Ectodermal cell (in vitro differentiated cells): Measurements from ENCODE around the gene DDX42.
A peak's percentile ranks its signal among the peaks of the same experiment; 100 is the strongest.
"Not testable (repeated sequence)": the region's sequence is repeated elsewhere in the genome, so short reads cannot be mapped to it uniquely, and the experiment has no call there.

Experiments used
- H3K27ac ChIP-seq: 2 replicates; pipeline ENCODE4 v1.7.0; 2013; ENCODE audit warnings: mild to moderate bottlenecking, low read depth, low read length; ENCODE audit not compliant: insufficient read depth, poor library complexity, severe bottlenecking
- H3K27me3 ChIP-seq: 2 replicates; pipeline ENCODE4 v1.7.0; 2013; ENCODE audit warnings: mild to moderate bottlenecking, low read length; ENCODE audit not compliant: insufficient read depth, control insufficient read depth, poor library complexity, severe bottlenecking
- H3K36me3 ChIP-seq: one replicate; pipeline ENCODE4 v1.7.0; 2013; ENCODE audit warnings: low read length; ENCODE audit not compliant: control insufficient read depth, insufficient read depth
- H3K4me1 ChIP-seq: one replicate; pipeline ENCODE4 v1.7.0; 2013; ENCODE audit warnings: low read length; ENCODE audit not compliant: control insufficient read depth, insufficient read depth
- H3K4me3 ChIP-seq: 2 replicates; pipeline ENCODE4 v1.7.0; 2013; ENCODE audit warnings: low read depth, low read length, control low read depth; ENCODE audit not compliant: insufficient read depth
- H3K9me3 ChIP-seq: 2 replicates; pipeline ENCODE4 v1.7.0; 2013; ENCODE audit warnings: mild to moderate bottlenecking, low read length, moderate library complexity; ENCODE audit not compliant: control insufficient read depth
- whole genome bisulfite sequencing, 2 experiments: methylation state at CpG; one replicate each; pipeline ENCODE4 v1.1.7; 2013; ENCODE audit warnings: missing lambda C conversion rate in 2 of 2; 5-methylcytosine and 5-hydroxymethylcytosine counted together

DDX42 gene

DNA sequence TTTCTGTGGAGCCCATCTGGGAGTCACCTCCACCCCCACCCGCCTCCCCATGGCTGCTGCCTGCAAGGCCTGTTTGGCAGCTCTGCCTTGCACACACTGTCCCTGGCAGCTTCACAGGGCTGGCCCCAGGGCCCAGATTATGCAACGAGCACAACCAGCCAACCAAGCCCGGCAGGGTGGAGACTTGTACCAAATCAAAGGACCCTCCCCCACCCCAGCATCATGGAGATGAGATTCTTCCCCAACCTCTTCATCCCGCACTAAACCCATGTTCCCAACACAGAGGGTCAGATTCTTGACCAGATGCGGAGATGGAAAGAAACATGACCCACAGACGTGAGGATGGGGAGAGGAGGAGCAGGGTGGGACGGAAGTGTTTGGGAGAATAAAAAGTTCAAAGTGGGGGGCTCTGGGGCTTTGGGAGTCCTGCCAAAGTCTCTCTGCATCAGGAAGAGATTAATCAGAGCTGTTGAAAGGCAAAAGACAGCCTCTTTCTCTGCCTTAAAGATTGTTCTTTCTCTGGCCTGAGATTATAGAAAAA lies 64.7 kb downstream of the DDX42 start:
- Histone ChIP-seq H3K36me3 (peaks cover 12% of the 10 kb centered on the region), H3K9me3 (no peaks in the 10 kb centered on the region), H3K4me3 (no peak overlapping the region), H3K27me3 (no peaks in the 10 kb centered on the region), H3K4me1 (peaks cover 26% of the 10 kb centered on the region), H3K27ac (peak overlapping the region; percentile 48)
- 67% methylated on average over 7 of the region's 7 CpGs for WGBS, 2 experiments

DNA sequence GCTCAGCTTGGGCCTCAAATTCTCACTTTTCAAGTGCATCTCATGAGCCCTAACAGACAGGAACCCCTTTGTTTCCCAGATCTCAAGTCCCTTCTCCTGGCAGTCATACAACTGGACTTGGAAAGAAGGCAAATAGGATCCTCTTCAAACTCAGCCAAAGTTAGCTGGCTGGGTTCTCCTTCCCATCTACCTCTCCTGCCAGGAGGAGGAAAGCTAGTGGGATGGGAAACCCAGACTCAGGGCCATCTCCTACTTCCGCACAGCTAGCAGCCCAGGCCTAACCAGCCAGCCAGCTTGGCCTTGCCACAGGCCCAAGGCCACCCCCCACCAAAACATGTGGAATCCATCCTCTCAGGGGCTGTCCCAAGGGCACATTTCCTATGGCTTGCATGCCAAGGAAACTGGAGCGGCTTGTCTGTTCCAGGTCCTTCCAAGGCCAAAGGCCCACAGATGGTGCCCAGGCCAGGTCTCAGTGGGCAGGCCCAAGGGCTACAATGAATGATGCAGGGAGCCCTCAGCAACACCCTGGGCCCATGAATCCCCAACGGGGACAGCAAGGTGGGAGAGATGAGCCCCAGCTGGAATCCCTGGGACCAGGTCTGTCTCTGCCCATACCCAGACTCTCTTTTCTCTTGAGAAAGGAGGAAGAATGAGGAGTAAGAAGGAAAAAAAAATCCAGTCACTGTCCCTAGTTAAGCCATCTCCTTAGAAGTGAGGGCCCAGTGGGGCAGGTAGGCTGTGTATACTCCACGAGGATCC lies 66.8 kb downstream of the DDX42 start:
- H3K9me3 ChIP-seq: no peaks in the 10 kb centered on the region
- H3K4me3 ChIP-seq: peak overlapping the region; percentile 80
- H3K4me1 ChIP-seq: peaks cover 26% of the 10 kb centered on the region
- peaks cover 1% of the 10 kb centered on the region for H3K36me3 ChIP-seq
- H3K27ac ChIP-seq: no peak overlapping the region
- peaks cover 16% of the 10 kb centered on the region for H3K27me3 ChIP-seq
- WGBS, 2 experiments: 92% methylated on average over 4 of the region's 4 CpGs

DNA sequence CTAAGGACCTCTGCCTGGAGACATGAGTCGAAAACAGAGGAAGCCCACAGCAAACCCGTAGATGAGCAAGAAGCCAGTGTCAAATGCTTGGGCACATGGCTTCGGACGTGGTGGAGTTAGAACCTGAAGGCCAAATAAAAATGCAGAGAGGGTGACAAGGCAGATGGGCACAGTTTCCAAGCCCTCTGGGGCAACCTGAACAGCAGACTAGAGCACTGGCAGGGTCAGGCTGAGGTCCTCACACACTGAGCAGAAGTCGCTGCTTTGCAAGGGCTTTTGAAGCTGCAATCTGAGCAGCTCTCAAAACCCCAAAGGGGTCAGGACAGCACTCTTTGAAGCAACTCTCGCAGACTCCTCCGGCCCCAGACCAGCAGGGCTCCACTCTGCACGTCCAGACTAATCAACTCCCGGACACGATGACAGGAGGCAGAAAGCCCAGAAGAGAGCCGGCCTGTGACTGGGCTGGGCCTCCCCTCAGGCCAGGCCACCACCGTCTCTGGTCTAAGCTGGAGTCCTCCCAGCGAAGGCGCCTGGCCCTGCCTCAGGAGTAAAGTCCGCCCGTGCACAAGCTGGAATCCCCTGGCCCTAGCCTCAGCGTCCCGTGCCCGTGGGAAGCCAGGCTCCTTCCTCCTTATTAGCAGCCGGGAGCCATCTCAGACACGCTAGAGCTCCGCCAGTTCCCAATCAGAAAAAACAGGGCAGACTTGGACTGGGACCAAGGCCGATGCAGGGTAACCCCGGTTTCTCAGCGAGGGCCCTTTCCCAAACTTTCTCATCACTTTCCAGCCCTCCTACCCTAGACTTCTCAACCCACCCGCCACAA lies 67.6 kb downstream of the DDX42 start:
- Histone ChIP-seq H3K27me3 (peaks cover 21% of the 10 kb centered on the region), H3K4me3 (peak overlapping the region; percentile 80), H3K36me3 (no peaks in the 10 kb centered on the region), H3K27ac (no peak overlapping the region), H3K9me3 (no peaks in the 10 kb centered on the region), H3K4me1 (peaks cover 26% of the 10 kb centered on the region)
- WGBS, 2 experiments: 15% methylated on average over 26 of the region's 26 CpGs

DNA sequence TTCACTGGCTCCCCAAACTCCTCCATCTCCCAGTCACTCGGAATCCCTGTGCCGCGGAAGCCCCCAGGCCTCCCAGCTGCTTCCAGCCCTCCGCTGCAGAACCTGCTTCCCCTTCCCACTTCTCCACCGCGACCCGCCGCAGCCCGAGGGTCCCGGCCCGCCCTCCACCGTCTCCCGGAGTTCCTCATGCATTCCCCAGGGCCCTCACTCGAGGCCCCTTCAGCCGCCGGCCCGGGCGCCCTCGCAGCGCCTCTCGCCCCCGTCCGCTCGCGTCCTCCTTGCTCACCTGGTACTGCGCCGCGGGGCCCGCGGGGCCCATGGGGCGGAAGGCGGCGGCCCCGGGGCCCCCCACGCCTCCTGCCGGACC lies 68.2 kb downstream of the DDX42 start:
- Histone ChIP-seq H3K36me3 (no peaks in the 10 kb centered on the region), H3K27ac (peak overlapping the region; percentile 28), H3K4me1 (peaks cover 26% of the 10 kb centered on the region), H3K4me3 (peak overlapping the region; percentile 80), H3K27me3 (peaks cover 25% of the 10 kb centered on the region), H3K9me3 (no peaks in the 10 kb centered on the region)
- WGBS, 2 experiments: 0 to 1% methylated on average over 36 of the region's 36 CpGs

DNA sequence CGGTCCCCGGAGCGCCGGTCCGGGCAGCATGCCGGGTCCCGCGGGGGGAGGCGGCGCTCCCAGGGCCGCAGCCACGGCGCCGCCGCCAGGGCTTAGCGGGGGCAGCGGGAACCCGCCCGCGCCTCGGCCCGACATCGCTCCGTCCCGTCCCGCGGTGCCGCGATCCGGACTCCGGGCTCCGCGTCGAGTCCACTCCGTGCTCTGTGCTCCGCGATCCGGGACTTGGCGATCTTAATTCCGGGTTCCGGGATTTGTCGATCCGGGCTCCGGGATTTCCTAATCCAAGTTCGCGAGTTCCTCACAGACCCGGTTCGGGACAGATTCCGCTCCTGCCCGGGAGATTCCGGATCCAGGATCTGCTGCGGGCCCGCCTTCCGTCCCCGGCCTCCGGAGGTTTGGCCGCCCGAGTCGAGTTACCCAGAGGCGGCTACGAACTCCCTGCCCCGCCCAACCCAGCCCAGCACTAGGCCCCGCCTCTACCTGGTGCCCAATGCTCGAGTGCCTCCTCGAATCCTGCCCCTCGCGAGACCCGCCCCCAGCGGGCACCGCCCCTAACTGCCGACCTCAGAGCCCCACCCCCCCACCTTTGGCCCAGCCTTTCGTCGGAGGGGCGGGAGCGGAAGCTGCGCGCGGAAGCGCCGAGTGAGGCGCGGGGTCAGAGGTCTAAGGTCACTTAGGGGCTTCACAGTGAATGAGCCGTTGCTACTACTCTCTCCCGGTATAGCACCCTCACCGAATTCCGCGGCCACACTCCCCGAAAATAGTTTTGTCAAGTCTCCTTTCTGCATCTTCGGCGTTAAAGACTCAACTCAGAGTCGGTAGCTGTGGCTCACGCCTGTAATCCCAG lies 68.8 kb downstream of the DDX42 start, which contains the start of gene SMARCD2:
SMARCD2 (minus strand) TSS at position 146 of the 847 bp plus-strand sequence; CDS start at position 135, 11 bp downstream.
- Histone ChIP-seq H3K27me3 (peaks cover 28% of the 10 kb centered on the region), H3K27ac (peak within 1 kb of the TSS; percentile 45), H3K36me3 (no peaks in the 10 kb centered on the region), H3K9me3 (no peaks in the 10 kb centered on the region), H3K4me3 (peak within 1 kb of the TSS; percentile 80), H3K4me1 (peaks cover 26% of the 10 kb centered on the region)
- WGBS, 2 experiments: 1 to 2% methylated on average over 92 of the region's 92 CpGs

DNA sequence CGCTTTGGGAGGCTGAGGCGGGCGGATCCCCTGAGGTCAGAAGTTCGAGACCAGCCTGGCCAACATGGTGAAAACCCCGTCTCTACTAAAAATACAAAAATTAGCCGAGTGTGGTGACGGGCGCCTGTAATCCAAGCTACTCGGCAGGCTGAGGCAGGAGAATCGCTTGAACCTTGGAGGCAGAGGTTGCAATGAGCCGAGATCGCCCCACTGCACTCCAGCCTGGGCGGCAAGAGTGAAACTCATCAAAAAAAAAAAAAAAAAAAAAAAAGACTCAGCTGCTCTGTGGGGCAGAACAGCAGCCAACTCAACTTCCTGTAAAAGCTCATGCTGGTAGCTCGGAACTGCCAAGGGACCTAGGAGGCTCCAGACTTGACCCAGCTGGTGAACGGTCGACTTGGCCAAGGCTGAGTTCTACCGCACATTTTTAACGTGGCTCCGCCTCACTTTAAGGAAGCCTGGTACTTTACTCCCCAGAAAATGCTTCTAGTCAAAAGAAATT lies 69.5 kb downstream of the DDX42 start:
- not testable (repeated sequence) for H3K36me3 ChIP-seq, H3K9me3 ChIP-seq
- Histone ChIP-seq H3K27me3 (peaks cover 35% of the 10 kb centered on the region), H3K27ac (peak overlapping the region; percentile 45), H3K4me1 (peaks cover 23% of the 10 kb centered on the region), H3K4me3 (peak overlapping the region; percentile 46)
- 72 to 73% methylated on average over 19 of the region's 19 CpGs for WGBS, 2 experiments

DNA sequence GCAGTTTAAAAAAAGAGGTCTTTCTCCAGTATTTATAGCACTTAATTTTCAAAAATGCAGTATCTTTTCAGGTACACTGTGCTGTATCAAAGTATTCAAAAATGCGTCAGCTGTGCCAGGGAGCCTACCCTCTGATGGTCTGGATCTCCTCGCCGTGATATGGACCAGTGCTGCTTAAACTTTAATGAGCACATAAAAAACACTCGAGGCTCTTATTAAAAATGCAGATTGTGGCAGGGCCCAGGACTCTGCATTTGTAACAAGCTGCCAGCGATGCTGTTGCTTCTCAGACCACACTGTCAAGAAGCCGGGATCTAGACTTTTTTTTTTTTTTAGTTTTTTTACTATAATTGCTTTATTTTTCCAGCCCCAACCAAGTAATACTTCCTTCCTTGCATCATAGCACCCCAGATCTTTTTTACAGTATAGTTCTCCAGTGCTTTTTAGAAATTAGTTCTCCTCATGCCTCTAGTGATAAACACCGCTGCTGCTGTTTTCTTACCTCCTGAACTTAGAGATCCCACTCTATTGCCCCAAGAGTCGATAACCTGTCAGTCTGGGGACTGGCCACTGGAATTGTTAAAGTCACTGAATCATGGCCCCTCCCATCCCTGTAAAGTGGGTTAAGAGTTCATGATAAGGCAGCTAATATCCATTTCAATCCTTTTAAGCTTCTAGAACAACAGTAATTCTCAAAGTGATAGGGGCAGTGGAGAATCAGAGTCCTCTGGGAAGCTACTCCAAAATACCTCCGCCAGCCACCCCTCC lies 70.1 kb downstream of the DDX42 start:
- 94 to 95% methylated on average over 8 to 9 of the region's 9 CpGs for WGBS, 2 experiments
- Histone ChIP-seq H3K27me3 (peaks cover 41% of the 10 kb centered on the region), H3K27ac (no peak overlapping the region), H3K36me3 (no peaks in the 10 kb centered on the region), H3K4me3 (no peak overlapping the region), H3K4me1 (peaks cover 16% of the 10 kb centered on the region), H3K9me3 (no peaks in the 10 kb centered on the region)

DNA sequence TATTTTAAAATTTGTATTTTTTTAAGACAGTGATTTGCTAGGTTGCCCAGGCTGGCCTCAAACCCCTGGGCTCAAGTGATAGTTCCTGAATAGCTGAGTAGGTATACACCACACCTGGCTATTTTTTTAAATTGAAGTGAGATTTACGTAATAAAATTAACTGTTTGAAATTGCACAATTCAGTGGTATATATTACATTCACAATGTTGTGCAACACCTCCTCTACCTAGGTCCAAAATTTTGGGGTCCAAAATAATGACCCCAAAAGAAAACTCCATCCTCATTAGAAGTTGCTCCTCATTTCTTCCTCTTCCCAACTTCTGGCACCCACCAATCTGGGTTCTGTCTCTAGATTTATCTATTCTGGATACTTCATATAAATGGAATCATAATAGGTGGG lies 71.5 kb downstream of the DDX42 start:
- Histone ChIP-seq H3K4me1 (peaks cover 9% of the 10 kb centered on the region), H3K27me3 (peaks cover 45% of the 10 kb centered on the region), H3K4me3 (no peak overlapping the region), H3K36me3 (no peaks in the 10 kb centered on the region), H3K27ac (no peak overlapping the region), H3K9me3 (no peaks in the 10 kb centered on the region)
- no CpG with 5 or more reads among the region's 1 CpG for WGBS, 2 experiments

DNA sequence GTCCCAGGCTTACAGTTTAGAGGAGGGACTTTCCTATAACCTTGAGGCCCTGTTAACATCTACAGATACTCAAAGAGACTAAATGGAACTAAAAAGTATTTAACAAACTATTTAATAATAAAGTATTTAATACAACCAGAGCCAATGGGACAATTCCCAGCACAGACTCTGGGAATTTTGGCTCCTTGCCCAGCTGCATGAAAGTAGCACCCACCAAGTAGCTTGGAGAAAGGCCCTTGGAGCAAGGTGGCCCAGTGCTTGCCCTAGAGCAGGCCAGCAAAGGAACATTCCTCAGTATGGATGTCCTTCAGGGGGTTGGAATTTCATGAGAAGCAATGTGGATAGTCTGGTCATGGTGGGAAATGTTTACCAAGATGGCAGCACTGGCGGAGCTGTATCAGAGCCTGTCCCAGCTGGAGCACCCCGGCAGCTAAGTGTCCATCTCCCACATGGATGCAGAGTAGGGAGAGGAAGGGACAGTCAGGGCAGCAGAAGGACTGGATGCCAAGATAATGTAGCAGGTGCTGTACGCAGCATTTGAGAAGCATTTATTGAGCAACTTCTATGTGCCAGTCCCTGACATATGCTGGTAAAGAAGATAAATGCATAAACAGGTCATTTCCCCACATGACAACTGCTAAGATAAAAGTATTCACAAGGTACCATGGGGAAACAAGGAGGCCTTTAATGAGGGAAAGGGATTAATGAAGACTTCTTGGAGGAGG lies 73.7 kb downstream of the DDX42 start:
- peaks cover 45% of the 10 kb centered on the region for H3K27me3 ChIP-seq
- H3K4me1 ChIP-seq: no peaks in the 10 kb centered on the region
- H3K9me3 ChIP-seq: no peaks in the 10 kb centered on the region
- no peaks in the 10 kb centered on the region for H3K36me3 ChIP-seq
- H3K4me3 ChIP-seq: no peak overlapping the region
- H3K27ac ChIP-seq: no peak overlapping the region
- WGBS, 2 experiments: 95 to 96% methylated on average over 3 of the region's 3 CpGs
